ENCODE results near the gene PLIN1.

The PLIN1 gene

DNA sequence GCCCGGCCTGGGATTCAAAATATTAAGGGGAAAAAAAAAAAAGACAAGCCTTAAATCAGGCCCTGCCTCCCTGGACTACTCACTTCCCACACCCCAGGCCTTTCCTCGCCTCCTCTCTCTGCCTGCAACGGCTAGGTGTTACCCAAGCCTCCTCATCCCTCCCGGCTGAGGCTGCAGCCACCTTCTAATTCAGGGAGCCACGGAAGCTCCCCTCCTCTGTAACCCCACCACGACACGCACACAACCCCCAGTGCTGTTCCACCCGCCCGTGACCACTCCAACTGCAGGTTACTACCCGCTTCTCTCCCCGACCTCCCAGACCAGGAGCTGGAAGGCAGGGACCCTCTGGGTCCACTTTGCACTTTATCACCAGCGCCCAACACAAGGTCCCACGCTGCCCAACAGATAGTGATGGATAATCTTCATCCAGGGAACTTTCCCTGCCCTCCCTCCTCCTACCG is 24.8 kb downstream of the PLIN1 start:
- no peak for DNase-seq (ENCODE audit: low read depth)

- DNase-seq (ENCODE audit: low read depth), result no peak
Measured at GRCh38 chr15:89653578-89653977, 25.6 kb downstream of the PLIN1 start.

DNA sequence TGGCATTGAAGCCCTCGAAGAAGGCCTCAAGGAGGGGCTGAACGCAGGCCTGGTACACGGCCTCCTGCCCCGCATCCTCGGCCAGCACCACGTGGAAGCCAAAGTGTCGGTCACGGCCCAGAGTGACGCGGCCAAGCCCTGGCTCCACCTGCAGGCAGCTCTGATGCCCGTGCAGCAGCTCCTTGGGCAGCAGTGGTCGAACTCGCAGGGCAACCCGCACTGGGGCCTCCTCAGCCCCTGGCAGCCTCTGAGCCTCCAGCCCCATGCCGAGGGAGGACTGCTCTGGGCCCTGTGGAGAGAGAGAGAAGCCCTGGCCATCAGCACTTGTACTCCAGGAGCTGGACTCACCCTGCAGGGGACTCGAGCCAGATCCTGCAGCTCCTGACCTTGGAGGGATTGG is 26.5 kb downstream of the PLIN1 start:
- no peak for DNase-seq (ENCODE audit: low read depth)

DNA sequence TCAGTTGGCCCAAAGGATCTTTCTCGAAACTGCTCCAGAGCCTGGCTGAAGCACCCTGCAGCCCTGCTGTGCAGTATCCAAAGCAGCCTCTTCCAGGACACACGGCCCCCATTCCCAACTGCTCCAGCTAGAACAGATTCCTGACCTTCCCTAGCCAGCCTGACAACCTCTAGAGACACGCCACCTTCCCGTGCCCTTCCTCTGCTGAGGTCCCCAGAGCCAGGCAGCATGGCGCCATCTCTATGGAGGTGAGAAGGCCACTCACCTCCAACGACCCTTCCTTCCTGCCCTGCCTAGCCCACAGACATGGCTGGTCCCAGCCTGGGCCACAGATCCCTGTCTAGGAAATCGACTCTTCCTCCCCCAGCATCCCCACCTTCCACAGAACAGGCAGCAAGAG is 27.0 kb downstream of the PLIN1 start:
- no peak for DNase-seq (ENCODE audit: low read depth)

- DNase-seq (ENCODE audit: low read depth), result no peak
Measured at GRCh38 chr15:89649716-89650115, 29.5 kb downstream of the PLIN1 start.

- no peak for DNase-seq (ENCODE audit: low read depth)
Measured at GRCh38 chr15:89649013-89649625, 30.0 kb downstream of the PLIN1 start.

DNA sequence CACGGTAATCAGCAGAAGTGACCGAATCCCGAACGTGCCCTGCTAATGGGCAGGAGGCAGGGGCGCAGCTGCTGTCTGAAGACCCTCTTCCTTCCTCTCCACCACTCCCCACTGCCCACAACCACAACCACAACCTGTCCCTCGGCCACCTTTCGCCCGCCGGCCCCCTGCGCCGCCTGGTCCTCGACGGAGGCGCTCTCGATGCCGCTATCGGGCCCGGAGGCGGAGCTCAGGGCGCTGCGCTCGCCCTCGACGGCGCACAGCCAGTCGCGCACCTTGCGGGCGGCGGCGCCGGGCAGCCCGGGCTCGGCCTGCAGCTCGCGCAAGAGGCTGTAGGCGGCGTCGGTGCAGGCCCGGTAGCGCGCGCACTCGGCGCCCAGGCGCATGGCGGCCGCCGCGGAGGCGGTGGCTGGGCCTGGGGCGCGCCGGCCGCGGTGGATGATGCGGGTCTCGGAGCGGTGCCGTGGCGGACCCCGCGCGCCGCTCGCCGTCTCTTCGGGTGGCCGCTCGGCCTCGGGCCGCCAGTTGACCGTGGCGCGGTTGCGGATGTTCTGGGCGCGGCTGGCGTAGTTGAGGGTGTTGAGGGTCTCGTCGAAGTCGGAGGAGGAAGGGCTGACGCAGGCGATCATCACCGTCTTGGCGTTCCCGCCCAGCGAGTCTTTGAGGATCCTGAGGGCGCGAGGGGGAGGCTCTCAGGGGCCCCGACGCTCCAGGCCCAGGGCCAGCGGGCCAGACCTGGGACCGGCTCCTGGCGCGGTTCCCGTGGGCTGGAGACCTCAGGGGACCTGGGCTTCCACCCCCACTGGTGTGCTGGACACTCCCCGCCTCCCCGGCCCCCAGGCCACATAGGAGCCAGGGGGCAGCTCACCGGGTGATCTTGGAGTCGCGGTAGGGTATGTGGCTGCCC is 30.8 kb downstream of the PLIN1 start:
- no peak for DNase-seq (ENCODE audit: low read depth)

- no peak for DNase-seq (ENCODE audit: low read depth)
Measured at GRCh38 chr15:89647191-89647851, 31.8 kb downstream of the PLIN1 start.

DNA sequence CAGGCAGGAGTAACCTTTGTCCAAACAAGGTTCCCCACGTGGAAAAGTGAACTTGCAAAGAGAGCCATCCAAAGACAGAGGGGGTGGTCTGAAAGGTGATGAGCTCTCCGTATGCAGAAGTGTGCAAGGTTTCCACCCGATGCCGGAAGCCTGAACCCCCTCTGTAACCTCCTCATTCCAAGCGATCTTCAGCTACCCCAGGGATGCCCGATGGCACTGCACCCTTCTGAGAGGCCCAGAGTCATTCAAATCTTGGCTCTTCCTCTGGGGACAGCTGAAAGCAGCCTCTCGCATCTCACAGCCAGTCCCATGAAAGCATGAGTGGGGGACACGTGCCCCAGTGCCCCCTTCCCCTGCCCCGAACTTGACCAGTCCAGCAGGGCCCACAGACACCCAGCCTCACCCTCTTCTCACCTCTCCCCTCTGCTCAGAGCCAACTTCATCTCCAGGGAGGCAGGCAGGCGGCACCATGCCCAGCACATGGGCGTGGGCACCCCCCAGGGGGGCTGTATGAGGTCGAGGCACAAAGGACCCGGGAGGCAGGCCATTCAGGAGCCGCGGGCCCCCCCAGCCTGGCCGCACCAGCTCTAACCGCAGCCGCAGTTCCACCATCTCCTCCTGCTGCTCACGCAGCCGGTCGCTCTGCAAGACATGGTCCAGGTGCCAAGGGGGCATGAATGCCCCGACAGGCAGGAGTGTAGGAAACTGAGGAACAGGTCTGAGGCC is 32.6 kb downstream of the PLIN1 start:
- no peak for DNase-seq (ENCODE audit: low read depth)

DNA sequence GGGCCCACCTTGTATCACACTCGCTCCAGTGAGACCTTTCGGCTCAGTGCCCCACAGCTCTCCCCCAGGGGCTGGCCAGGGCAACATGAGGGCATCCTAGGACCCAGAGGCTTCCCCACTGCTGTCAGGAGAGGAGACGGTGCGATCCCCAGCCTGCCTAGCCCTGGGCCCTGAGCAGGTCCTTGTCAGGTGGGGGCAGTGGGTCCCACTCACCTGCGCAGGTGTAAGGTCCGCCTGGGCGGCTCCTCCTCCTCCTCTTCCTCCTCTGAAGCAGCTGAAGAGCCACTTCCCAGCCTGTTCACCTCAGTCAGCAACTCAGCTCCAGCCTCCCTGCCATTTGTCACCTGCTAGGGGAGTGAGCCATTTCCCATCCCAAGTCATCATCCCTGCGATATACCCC is 33.5 kb downstream of the PLIN1 start:
- no peak for DNase-seq (ENCODE audit: low read depth)

DNA sequence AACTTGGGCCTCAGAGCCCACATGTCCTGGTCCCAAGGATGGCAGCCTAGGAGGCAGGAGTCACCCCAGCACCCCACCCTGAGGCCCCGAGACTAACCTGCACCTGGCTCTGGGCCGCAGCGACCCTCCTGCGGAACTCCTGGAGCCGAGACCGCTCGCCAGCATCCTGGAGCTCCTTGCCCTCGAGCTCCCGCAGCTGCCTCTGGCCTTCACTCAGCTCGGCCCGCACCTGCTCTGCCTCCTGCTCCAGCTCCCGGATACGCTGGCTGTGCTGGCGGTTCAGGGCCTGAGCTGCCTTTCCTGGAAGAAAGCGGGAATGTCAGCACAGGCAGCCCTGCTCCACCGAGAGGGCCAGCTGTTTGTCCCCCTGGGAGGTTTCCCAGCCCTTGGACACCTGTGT is 37.1 kb downstream of the PLIN1 start:
- DNase-seq (ENCODE audit: low read depth), result no peak

GRCh38 chr15:89641053-89641452 is 38.1 kb downstream of the PLIN1 start:
- DNase-seq (ENCODE audit: low read depth), result no peak

DNA sequence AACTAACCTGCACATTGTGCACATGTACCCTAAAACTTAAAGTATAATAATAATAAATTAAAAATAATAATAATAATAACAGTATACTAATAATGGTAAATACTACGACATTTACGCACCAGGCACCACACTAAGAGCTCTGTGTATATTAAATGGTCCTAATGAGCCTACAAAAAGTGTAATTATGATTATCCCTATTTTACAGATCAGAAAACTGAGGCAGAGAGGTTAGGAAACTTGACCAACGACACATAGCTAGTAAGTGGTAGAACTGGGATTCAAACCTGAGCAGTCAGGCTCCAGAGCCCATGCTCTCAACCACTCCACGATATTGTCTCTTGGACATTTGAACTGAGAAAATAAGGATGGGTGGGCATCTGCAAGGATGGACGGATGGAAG is 38.9 kb downstream of the PLIN1 start:
- no peak for DNase-seq (ENCODE audit: low read depth)

- DNase-seq (ENCODE audit: low read depth), result no peak
Measured at GRCh38 chr15:89633585-89633984, 45.6 kb downstream of the PLIN1 start.

DNA sequence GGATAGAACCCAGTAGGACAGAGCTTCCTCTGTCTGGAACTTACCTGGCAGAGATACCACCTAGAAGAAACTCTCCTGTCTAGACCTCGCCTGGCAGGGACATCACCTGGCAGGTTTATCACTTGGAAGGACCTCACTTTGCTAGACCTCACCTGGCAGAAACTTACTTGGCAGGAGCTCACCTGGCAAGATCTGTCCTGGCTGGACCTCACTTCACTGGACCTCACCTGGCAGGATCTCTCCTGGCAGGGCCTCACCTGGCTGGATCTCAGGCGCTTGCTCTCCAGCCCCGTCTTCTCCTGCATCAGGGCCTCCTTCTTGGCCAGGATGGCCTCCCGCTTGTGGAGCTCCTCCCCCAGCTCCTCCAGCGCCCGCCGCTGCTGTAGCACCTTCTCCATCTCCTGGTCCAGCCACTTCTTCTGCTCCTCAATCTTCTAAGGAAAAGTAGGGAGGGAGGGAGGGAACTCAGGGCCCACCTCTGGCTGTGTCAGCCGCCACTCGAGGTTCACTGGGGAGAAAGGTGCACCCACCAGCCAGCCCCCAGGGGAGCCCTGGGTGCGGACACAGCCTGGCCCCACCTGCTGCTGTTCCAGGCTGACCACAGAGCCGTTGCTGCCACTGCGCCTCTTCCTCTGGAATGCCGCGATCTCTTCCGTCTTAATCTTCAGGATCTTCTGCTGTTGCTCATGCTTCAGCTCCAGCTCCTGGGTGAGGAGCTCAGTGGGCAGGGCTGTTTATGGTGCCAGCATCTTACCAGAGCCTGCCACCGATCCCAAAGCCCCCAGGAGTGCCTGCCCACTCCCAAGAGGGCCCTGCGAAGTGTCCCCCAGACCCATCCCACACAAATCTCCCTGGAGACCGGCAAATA is 46.4 kb downstream of the PLIN1 start:
- DNase-seq (ENCODE audit: low read depth), result no peak

- DNase-seq (ENCODE audit: low read depth), result no peak
Measured at GRCh38 chr15:89631902-89632264, 47.3 kb downstream of the PLIN1 start.

DNA sequence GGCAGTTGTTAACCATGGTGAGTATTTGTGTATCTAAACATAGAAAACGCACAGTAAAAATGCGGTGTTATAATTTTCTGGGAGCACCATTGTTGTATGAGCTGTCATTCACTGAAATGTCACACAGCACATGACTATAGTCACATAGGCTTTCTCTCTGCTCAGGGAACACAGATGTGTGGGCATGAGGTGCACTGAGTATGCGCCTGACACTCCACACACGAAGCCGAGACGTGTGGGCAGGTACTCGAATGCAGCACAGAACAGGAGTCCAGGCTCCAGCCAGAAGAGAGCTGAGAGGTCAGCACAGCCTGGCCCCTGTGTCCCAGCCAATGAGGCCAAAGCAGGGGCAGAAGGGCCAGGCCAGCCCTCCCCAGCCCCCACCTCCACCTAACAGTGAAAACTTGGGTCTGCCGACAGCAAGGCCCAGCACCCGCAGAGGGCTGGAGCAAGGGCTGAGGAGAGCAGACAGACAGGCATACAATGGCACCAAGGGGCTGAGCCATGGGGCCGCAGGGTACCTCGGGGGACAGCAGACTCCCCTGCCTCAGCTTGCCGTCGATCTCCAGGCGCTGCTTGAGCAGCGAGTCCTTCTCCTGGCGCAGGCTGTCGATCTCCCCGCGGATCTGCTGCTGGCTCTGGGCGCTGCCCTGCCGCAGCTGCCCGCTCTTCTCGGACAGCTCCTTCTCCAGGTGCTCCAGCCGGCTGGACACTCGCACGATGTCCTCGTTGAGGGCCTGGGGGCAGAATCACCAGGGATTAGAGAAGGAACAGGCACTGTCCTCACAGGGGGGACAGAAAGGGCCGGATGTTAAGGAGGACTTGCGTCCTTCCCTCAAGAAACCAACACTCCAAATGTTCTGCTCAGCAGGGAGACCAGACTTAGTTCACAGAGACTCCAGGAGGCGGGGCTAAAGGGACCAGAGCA is 47.9 kb downstream of the PLIN1 start:
- DNase-seq (ENCODE audit: low read depth), result no peak

GRCh38 chr15:89630260-89630659 is 48.9 kb downstream of the PLIN1 start:
- DNase-seq (ENCODE audit: low read depth), result no peak

DNA sequence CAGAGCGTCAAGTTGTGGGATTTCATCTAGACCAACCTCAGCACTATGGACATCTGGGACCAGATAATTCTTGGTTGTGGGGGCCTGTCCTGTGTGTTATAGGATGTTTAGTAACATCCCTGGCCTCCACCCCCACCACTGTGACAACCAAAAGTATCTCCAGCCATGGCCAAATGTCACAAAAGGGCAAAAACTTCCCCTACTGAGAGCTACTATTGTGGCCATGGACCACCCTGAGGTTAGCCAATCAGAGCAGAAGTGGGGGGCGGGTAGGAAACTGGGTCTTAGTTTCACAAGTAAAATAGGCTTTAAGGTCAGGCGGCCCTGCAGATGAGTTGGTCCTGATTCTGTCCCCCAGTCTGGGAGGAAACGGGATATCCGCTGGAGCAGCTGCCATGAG is 49.3 kb downstream of the PLIN1 start:
- DNase-seq (ENCODE audit: low read depth), result no peak

All from stimulated activated CD8-positive, alpha-beta memory T cell treated with anti-CD3 and anti-CD28 coated beads, Interleukin-12 subunit alpha, Interleukin-12 subunit beta, amount 100 ng/mL, for 4 hours (primary cell).